GM18870 (cell line): ENCODE results near the gene RGS5.

Source experiments
- ATAC-seq: cut with Tn5 transposase; IDR thresholded peaks from one replicate; pipeline ENCODE4 v1.9.1; 2021; ENCODE audit warnings: moderate library complexity; ENCODE audit not compliant: unreplicated experiment

The RGS5 gene

DNA sequence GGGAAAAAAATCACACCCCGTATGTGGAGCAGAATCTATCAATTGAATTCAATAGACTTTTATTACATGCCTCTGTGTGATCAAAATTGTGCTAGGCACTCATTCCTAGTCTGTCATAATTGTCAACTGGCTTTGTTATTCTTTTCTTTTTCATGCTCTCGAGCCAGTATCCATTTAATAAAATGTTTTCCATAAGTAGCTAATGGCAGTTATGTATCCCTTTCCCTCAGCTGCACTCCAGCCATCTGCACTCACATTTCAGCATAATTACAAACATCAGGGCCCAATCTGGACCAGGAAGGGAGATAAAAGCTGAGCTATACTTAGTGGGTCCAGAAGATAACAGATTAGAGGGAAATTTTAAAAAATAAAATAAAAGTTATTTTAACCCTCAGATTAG, 15.9 kb downstream of the RGS5 start:
- ATAC-seq: no peak

DNA sequence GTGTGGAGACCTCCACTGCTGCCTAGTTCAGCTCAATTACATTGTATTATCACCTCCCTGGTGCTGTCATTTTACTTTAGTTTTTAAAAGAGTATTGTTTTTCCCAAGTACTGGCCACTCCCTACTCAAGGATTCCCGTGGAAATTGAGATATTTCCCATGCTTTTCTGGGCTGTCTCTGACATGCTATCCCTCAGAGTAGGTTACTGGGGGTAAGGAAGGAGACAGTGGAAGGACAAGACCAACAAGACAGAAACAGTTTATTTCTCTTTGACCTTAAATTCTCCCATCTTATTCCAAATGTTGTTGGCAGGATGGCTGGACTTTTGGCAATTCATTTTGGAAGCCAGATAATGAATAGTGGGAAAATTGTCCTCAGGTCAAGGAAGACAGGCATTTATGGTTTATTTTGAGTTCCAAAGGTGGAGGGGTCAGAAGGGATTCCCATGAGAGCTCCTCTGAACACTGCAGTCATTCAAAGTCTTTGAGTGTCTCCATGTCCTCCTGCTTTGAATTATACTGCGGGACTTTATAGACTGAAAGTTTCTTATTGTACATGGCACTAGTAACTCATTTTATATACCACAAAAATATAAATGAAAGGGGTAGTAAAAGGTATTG, 20.3 kb downstream of the RGS5 start:
- ATAC-seq: no peak

DNA sequence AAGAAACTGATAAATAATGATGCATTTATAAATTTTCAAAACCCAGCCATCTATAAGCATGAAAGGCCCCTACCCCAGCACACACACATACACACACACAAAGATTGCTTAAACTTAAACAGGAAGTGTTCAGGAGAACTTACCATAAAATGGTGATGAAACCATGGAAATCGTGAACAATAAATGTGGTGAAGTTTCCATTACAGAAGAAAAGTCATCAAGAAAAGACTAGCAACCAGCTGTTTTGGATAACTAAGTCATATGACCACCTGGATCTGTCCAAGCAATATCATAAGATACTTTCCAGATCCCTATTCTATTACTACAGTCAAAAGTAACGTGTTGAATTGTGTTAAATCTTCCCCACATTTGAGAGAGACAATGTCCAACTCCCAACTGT, 24.1 kb downstream of the RGS5 start:
- no peak for ATAC-seq

DNA sequence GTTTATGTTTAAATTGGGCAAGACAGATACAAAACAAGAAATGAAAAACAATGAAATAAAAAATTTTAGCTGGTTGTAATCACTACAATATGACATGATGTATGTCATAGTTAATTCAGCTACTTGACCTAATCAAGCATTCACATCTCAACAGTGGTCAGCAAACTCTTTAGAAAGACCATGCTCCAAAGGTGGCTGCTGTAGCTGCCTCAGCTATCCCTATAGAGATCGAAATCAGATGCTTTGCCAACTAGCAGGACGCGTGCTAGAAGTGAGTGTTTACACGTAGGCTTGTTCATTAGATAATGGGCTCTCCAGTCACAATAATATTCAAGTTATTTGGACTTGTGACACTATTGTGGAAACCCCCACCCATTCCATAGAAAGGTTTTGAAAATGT, 25.9 kb downstream of the RGS5 start:
- ATAC-seq: no peak

DNA sequence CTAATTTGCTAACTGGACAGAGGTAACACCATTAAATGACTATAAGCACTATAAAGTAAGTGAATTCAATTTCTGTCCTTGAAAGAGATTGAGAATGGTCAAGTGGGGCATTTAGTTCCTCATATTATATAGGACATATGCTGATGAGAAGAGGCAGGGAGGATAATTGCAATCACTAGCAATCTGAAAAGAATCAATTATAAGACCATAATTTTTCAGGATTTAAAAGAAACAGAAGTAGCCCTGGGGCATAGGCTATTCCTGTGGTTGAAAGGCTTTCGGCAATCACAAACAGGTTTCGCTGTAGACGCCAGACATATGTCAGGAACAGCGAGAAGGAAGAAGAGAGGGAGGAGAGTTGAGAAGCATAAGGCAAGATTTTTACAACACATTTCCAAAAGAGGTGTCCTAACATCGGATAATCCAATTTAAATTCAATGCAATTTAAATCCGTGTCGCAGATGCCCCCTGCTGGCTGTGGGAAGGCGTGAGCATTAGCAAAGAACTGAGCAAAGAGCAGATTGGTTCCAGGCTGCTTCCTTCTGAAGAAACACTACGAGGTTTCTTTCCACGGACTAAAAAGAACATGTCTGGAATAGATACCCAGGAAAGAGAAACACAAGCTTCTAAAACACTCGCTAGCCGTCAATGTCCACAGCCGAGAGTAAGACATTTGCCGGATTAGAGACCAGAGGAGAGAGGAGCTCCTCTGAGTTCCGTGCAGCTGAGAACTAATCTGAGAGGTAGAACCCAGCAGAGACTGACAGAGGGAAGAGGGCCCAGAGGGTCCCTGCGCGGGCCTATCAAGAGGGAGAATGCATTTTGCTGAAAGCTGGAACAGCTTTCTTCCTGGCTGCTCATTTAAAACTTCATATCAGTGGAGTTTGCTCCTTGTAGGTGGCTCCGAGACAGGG, 27.9 kb downstream of the RGS5 start:
- no peak for ATAC-seq

DNA sequence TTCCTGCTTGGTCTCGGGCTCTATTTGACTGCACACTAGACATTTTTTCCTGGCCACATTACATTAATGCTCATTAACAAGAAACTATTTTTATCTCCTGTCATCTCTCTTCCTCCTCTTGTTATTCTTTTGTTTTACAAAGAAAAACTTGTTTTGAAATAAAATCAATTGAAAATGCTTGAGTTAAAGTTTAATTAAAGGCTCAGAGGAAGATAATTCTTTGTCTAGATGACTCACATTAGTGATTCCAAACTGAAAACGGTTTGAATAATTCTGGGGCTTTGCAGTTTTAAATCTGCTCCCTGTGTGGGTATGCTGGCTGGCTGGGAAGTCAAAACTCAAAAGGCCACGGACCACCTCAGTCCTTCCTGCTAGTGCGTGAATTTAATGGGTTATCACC, 29.6 kb downstream of the RGS5 start:
- ATAC-seq: no peak

DNA sequence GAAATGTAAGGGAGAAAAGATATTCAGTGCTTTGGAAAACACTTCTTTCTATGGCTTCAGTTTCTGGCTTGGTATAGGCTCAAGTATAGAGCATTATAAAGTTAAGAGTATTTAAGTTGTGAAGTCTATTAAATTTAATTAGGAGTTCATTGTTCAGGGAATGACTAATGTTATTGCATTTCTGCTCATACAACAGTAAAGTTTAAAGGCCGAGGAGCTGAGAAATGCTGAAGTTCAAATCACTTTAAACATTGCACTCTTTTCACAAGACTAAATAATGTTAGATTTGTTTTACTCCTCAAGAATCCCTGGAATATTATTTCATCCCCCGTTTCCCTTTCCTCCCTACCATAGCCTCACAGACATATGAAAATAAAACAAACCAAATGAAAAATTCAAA, 30.1 kb downstream of the RGS5 start:
- ATAC-seq: no peak

DNA sequence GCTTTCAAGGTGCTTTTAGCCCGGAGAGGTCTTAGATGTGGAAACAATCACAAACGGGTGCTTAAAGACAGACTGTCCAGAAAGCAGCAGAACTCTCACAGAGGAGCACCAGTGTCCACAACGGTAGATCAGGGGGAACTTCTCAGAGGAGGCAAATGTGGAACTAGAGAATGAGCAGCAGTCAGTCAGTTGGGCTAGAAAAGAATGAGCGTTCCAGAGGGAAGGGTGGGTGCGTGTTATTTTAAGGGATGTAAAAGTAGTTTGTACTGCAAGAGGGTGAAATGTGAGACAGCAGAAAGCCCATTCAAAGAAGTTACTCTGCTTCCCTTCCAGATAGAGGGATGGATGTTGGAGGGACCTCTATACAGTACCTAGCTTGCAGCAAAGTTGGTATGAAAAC, 30.9 kb downstream of the RGS5 start:
- no peak for ATAC-seq

DNA sequence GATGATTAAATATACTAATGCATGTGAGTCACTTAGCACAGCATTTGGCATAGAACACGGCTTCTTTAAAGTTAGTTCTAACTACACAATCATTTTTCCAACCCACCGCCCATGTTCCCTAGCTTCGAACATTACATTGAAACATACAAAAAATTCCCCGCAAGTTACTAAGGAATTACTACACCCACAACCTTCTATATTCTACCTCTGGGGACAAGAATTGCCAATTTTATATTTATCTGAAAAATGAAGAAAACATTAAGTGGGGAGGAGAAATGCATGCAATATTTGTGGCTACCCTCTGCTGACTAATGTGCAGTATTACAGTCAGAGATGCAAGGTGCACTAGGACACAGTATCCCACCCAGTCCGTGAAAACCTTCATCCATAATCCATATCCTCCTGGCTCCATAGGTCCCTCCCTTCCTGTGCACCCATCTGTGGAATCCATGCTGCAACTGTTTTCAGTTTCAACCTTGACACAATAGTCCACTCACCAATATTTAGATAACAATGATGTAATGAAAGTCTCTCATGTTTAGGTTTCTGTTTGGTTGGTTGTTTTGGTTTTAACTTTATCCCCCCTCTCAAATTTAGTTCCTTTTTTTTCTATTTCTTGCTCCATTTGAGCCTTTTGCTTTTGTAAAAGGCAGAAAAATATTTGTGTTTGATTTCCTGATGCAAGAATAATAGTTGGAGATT, 31.6 kb downstream of the RGS5 start:
- no peak for ATAC-seq

DNA sequence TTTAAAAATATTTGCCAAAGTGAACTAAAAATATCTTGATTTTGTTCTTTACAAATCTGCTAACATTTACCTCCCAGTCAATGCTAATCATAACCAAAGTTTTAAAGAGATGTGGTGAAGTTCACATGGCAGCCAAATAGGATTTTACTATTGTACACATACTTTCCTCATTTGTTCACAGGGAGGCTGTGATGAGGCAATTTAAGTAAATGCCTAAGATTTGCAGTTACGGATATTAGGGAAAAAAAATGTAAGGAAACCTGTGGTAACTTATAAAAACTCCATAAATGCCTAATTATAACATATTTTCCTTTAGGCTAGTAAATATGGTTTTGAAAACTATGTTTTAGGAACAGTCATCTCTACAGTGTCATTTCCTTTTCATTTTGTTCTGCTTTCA, 32.4 kb downstream of the RGS5 start:
- ATAC-seq: no peak

DNA sequence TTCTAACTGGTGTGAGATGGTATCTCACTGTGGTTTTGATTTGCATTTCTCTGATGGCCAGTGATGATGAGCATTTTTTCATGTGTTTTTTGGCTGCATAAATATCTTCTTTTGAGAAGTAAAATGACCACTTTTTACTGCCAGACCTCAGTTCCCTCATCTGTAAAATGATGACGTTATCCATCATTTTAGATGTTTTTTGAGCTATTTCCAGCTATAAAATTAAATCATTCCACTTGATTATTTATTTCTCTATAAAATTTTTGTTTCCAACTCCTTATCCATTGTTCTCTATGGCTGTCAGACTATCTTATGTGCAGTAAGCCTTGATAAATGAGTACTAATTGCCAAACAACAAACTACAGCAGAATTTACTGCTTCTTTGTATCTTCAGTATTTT, 33.2 kb downstream of the RGS5 start:
- ATAC-seq: no peak

DNA sequence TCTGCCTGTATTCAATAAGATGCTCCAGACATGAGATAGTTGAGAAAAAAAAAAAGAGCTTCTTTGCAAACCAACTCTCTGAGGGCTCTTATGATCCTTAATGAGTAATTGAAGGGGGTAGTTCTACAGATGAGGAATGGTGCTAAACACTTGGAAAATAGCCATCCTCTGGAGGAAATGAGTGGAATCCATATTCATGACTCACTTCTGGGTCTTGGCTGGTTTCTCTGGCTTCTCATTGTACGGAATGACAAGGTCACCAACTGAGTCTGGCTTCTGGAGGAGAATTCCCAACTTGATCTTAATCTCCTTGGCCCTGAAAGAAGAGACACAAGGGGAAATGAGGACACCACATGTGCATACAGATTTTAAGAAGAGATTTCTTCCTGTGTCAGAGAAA, 34.7 kb downstream of the RGS5 start:
- ATAC-seq: no peak

DNA sequence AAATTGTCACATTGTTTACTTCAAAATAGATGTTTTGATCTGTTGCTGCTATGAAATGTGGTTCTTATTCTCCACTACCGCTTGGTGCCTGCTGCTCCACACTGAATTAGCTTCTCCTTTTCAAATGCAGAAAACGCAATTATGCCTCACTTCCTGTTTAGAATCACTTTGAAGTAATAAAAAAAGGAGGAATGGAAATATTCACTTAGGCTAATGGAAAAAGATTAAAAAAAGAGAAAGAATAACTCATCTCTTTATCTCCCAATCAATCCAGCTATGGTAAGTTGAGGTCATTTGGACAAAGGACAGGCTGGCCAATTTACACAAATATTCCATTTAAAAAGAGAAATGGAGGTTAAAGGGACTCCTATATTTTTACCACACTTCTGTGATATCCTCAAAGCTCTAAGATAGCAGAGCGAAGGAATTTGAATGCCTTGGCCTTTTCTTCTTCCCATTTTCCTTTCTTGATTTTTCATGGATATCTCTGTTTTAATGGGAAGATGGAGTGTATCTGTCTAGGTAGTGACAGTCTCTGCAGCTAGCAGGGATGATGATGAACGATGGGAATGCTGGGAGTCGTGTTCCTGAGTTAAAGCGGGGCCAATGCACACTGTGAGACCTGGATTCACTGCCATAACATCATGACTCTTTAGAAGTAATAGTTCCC, 35.7 kb downstream of the RGS5 start:
- no peak for ATAC-seq

DNA sequence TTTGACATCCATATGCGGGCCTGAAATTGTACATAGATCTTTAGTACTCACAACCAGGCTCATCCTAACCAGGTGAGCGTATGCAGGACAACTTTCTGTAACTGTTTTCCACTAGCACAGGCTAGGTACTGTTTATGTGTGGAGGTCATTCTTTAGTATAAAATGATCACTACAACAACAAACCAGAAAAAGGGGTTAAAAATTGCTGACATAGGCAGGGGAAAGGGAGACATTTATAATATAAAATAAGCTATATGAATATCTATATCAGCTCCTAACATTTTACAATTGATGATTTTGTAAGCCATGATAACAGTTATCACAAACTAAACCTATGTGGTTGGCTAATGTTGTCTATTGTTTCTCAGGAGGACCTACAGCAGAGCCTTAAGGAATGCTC, 37.6 kb downstream of the RGS5 start:
- ATAC-seq: no peak

DNA sequence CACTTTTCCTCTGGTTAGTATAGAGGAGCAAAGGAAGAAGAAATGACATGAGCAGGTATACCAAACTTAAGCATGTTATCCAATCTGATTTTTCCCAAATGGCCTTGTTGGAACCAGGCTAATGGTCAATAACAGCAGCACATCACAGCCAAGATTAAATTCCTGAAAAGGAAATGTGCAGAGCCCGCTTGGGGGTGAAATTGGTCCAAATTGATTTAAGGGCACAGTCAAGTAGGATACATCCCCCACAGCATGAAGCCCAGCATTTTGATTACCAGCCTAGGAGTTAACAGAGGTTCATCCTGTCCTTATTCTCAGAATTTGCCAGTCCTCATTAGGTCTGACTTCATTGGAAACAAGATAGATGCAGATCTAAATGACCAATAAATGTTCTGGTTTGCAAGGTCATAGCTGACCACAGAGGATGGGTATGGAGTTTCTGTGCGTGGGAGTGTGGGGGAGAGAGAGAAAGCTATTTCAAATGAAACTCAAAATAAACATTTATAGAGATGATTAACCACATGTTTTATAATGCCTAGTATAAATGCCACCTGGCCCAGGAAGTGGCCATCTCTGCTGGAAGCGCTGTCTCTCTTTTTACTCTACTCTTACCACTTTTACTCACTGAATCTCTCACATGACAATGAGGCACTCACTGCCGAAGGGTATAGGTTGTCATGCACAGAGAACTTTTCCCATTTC, 38.7 kb downstream of the RGS5 start:
- ATAC-seq: no peak

DNA sequence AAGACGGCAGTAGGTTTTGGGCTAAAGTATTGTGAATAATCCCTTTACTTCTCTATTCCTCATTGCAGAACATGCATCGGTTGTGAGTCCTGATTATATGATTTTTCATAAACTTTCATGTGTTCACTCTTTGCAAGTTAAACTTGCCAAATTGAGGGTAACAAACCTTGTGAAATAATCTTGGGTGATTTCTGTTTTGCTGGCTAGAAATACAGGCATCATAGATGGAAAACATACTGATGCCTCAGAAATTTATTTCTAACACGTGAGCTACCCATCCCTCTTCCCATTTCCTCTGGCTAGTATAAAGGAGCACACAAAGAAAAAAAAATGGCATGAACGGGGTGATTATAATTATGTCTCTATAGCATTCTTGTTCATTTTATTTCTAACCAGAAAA, 39.6 kb downstream of the RGS5 start:
- no peak for ATAC-seq

DNA sequence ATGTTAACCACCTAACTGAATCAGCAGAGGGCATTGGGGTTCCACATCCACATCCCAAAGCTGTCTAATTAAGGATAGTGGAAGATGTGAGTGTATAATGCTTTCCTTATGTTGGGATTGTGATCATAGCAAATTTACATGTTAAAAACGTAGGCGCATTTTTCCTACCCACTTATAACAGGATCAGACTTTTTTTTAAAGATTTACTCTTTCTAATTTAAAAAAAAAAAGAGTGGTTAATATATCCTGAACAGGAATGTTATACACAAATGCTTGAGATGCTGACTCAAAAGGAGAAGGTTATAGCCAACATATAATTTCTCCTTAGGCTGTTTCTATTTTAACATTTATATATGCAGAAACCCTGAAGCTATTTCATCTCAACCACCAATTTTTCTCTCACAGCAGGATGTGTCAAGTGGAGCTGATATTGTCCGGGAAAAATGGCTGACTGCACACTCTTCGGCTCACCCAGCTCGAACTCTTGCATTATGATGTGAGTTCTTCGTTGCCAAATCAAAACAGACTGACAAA, 40.3 kb downstream of the RGS5 start:
- no peak for ATAC-seq

DNA sequence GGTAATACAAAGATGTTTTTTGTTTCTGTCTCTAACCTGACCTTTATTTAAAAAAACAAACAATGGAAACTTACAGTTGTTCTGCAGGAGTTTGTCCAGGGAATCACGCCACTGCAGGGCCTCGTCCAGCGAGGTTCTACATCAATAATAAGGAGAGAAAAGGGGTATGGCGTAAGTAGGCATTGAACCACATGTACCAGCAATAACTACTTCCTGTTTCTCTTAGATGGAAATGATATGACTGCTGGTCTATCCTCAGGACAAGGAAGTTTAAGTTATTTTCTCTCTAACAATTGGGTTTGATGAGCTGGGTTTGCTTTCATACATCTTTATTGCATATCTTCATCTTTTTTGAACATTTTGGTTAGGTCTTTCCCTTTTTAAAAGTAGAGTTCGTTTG, 40.9 kb downstream of the RGS5 start:
- no peak for ATAC-seq

DNA sequence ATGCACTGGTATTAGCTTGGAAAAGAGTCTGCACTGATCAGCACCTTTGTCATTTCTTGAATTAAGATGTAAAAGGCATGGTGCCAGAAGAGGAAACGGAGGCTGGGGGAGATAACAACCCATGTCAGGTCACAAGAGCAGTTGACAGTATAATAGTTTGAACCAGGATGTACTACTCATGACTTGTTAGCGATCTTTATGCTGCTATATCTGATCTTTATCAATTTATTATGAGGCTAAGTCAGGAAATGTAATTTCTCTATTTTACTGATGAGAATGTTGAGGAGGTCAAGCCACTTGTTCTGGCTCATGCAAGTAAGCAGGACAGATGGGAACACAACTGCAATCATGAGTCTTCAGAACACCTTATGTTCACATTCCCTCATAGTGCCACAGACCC, 41.4 kb downstream of the RGS5 start:
- no peak for ATAC-seq

DNA sequence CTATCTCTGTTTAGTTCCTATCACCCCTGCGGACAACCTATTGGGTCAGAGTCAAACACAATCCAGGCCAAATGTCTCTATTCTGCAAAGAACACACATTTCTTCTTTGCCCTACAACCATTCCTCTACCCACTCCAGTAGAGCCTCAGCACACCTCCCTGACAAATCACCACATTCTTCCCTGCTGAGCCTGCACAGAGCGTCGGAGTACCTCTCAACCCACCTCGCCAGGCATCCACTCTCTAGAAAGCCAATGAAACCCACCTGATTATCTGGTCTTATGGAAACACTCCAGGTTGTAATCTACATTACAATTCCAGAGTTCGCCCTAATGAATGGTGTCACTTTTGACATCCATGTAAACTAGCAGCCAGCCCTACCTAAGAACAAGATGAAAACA, 47.1 kb downstream of the RGS5 start:
- ATAC-seq: no peak

DNA sequence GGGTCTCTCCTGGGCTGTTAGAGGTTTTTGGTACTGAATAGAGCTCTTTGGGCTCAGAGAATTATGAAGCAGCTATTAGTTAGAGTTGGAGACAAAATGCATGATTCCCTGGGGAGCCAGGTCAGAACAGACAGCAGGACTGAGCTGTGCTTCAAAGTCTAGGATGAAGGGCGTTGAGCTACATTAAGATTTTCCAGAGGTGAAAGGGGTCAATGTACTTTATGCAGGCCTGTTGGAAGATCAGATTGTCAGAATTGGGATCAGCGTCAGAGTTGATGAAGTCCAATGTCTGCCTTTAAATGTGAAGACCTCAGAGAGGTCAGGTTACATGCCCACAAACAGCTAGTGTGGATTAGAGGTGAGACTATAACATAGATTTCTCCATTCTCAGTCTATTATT, 53.8 kb downstream of the RGS5 start:
- ATAC-seq: no peak
